SHP77 (cell line): ENCODE data around the gene QRSL1.
"Not testable (repeated sequence)": the region's sequence is repeated elsewhere in the genome, so short reads cannot be mapped to it uniquely, and the experiment has no call there.

ENCODE experiments used
- DNase-seq, 2 experiments: peaks; one replicate each; lab custom pipeline; 2025; lab: John Stamatoyannopoulos, UW

The QRSL1 gene

DNA sequence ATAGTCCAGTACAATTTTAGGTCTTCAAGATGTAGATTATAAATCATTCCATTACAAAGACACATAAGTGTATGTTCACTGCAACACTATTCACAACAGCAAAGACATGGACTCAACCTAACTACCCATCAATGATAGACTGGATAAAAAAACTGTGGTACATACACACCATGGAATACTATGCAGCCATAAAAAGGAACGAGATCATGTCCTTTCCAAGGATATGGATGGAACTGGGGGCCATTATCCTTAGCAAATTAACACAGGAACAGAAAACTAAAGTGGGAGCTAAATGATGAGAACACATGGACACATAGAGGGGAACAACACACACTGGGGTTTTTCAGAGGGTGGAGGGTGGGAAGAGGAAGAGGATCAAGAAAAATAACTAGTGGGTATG, 6.3 kb upstream of the QRSL1 start:
- DNase-seq = no peak

DNA sequence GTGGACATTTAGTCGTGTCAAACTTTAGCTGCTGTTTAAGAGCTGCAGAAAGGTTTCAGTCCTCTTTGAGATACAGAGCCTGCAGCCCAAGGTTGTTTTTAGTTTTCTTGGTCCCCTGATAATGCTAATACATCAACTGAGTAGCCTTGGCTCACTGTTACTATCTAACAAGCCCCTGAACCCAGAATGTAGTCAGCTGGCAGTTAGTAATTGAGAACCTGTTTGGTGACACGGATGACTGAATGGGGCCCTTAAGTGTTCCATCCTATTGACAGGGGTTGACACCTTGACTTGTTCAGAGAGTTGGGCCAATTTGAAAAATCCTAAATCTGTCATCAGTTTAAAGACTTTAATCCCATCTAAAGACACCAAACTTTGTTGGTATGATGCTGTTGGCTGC, 2.9 kb upstream of the QRSL1 start:
- no peak for DNase-seq

DNA sequence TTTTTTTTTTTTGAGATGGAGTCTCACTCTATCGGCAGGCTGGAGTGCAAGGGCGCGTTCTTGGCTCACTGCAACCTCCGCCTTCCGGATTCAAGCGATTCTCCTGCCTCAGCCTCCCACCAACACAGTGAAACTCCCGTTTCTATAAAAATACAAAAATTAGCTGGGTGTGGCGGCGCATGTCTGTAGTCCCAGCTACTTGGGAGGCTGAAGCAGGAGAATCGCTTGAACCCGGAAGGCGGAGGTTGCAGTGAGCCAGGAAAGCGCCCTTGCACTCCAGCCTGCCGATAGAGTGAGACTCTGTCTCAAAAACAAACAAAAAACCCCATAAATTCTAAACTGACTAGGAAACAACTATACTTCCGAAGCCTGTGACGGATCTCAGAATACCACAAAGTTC, 1.6 kb upstream of the QRSL1 start:
- DNase-seq = not testable (repeated sequence)

DNA sequence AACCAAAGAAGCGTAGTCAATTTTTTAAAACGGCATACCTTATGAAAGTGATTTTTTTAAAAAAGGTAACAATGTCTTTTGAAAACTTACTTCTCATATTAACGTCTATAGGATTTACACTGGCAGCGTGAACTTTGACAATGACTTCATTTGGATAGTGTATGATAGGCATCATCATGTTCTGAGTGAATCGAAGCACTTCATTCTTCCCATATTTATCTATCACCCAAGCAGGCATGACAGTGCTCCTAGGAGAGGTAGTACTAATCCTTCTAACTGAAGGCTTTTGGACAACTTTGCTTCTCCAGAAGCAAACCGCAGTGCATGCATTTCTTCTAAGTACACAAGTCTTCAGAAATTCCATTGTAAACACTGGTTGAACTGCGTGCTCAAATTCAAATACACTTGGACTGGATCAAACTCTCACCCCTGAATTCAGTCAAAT, 698 bp upstream of the QRSL1 start:
- no peak for DNase-seq

DNA sequence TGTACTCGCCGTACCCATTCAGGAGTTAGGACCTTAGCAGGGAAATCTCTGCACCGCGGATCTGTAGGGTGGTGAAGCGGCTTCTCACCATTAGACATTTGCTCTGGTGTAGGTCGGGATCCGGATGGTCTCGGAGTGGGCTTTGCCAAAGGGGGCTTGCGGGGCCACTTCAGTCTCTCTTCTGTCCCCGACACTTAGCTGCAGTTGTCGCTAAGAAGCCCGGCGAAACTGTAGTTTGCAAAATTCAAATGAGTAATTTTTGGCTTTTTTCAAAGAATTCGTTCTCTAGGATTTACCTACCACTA, 433 bp downstream of the QRSL1 start:
- no peak for DNase-seq

DNA sequence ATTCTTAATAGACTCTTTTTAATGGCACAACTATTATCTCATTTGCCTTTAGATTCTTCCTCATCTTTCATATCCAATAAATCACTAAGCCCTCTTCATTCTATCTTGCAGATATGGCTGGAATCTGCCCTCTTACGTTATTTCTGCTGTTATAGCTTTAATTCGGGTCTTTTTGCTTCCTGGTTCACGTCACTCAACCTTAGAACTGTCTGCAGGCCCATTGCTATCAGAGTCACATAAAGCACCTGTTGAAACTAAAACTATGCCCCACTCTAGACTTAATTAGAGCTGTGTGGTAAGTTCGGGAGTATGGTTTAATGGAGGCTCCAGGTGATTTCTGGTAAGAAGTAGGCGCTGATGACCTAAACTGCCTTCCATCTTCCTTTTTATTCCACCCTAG, 988 bp downstream of the QRSL1 start:
- no peak for DNase-seq

DNA sequence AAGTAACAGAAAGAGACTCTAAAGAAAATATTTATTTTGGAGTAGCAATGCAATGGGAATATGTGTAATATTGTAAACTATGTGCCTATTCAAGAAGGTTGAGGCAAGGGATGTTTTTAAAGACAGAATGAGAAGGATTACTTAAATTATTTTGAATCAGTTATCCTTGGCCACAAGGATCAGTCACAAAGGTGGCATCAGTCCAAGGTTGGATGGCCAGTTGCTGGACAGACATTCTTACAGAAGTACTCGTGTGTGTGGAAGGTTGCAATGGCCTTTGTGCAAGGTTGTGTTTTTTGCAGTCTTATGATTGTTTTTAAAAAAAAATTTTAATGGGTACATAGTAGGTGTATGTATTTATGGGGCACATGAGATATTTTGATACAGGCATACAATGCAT, 2.0 kb downstream of the QRSL1 start:
- DNase-seq = no peak

DNA sequence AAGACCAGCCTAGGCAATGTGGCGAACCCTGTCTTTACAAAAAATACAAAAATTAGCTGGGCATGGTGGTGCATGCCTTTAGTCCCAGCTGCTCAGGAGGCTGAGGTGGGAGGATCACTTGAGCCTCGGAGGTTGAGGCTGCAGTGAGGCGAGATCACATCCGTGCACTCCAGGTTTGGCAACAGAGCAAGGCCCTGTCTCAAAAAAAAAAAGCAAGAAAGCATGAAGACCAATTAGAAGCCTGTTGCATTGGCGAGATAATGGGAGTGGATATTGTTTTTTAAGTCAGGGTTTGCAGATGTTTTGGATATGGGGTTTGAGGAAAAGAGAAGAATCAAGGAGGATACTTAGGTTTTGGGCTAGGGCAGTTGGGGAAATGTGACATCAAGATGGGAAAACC, 5.2 kb downstream of the QRSL1 start:
- no peak for DNase-seq

DNA sequence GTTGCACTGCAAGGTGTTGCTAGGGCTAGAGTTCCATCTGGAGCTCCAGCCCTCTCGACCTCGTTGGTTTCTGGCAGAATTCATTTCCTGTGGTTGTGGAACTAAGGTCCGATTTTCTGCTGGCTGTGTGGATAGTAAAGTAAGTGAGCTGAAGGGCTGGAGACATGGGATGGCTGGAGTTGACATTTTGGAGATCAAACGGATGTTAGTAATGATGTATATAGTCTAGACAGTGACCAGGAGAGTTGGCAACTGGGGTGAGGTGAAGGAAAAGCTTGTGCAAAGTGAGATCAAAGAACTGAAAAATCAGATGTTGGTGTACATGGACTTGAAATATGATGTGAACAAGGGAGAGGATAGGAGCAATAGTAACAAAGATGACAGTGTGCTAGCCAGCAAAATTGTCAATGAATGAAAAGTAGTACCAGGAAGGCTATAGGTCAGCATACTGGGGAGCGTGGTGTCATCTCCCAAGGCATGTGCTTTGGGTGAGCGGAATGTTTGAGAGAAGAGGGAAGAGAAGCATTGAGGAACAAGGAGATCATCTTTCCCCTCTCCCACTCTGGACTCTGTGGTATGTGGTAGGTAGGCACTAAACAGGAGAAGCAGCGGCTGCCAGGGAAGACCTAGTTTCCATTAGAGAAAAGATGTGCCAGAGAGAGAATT, 7.8 kb downstream of the QRSL1 start:
- no peak for DNase-seq

DNA sequence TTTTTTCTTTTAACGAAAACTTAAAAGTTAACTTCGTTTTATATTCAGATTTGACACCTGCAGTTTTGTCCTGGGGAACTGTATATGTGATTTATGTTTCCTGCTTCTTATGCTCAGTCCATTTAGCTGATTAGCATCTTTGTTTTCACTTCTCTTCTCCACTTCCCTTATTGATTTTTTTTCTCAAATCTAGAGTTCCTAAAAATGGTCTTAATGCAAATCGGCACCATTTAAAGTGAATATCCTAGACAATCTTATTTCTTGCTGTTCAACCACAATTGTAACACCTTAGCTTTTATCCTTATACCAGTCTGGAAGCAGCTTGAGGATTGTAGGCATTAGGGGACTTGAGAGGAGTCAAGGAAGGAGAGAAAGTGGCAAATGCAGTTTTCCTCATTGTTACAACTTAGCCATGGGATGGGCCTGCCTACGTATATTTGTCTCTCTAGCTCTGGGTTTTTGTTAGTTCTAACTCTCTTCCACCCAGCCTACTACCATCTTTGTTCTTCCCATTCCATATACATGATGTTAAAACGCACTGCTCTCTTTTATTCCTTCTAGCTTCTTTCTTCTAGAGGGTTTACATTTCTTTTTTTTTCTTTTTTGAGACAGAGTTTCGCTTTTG, 8.5 kb downstream of the QRSL1 start:
- no peak for DNase-seq

DNA sequence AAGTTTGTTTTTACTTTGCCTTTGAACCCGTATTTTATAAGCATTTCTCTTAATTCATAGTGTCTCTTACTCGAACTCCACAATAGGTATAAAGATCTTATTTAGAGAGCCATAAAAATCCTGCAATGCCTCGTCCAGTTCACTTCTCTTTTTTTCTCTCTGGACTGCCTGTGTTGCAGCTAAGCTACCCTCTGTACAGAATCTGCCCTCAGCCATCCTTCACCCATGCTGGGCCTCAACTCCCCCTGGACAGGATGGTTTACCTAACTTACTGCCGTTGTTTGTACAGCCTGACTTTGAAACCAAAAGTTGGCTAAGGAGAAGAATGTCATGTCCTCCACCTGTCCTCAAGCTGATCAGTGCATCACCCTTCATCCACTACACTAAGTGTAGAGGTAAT, 10.4 kb downstream of the QRSL1 start:
- no peak for DNase-seq

DNA sequence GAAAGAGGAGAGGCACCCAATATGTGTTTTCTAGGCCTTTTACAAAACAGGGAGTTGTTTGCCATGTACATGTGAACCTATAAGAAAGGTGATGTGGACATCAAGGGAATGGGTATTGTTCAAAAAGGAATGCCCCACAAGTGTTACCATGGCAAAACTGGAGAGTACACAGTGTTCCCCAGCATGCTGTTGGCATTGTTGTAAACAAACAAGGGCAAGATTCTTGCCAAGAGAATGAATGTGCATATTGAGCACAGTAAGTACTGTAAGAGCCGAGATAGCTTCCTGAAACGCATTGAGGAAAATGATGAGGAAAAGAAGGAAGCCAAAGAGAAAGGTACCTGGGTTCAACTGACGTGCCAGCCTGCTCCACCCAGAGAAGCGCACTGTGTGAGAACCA, 13.1 kb downstream of the QRSL1 start:
- DNase-seq = no peak

DNA sequence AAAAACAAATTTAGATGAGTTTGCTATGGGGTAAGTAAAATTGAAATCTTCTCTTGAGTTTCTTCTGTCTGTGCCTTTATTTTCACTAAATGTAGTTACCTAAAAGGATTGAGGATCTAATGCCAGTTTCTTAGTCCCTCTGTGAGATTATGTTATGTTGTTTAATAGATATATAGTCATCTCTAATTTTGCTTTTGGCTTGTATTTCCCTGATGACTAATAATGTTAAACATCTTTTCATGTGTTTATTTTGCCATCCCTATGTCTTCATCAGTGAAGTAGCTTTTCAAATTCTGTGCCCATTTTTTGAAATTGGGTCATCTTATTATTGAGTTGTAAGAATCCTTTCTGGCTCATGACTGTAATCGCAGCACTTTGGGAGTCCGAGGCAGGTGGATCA, 13.7 kb downstream of the QRSL1 start:
- no peak for DNase-seq

DNA sequence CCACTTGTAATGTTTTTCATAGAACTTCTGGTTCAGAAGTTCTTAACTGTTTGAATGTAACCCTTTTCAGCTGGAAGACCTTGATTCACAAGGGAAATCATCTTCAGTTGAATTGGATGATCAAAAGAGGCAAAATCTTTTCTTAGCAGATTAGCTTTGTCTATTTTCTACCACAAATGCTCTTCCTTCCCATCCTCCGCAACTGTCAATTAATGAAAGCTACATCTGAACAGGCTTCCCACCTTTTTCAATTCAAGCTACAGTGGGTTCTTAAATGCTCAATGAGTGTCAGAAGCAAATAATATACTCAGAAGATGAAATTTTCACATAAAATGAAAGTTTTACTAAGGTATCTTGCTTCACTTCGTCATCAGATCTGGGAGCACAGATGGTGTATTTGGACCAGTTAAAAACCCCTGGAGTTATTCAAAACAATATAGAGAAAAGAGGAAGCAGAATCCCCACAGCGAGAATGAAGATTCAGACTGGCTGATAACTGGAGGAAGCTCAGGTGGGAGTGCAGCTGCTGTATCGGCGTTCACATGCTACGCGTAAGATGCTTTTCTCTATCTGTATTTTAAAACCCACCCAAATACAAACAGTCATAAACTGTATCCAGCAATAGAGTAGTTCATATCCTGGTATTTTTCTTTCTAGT, 19.4 kb downstream of the QRSL1 start:
- no peak for DNase-seq

DNA sequence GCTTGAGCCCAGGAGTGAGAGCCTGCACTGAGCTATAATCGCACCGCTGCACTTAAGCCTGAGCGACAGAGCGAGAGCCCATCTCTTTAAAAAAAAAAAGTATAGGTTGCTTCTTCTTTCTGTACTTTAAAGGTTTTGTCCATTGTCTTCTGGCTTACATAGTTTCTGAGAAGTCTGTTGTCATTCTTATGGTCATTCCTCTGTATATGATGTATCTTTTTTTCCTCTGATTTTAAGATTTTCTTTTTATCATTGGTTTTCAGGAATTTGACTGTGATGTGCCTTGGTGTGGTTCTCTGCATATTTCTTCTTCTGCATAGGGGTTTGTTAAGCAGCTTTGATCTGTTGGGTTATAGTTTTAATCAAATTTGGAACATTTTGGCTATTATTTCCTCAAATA, 29.1 kb downstream of the QRSL1 start:
- DNase-seq = no peak

DNA sequence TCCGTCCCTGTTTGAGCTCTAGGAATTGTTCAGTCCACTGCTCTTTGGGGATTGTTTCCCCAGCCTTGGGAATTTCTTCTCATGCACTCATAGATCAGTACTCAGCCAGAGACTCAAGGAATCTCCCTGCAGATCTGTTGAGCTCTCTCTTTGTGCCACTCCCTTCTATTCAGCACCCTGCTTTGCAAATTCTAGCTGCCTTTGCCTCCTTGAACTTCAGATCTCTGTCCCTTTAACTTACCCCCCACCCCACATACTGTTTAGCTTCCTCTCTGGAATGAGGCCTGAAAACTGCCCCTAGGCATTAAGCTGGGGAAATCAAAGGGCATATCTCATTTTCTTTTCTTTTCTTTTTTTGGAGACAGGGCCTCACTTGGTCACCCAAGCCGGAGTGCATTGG, 30.5 kb downstream of the QRSL1 start:
- DNase-seq = no peak

DNA sequence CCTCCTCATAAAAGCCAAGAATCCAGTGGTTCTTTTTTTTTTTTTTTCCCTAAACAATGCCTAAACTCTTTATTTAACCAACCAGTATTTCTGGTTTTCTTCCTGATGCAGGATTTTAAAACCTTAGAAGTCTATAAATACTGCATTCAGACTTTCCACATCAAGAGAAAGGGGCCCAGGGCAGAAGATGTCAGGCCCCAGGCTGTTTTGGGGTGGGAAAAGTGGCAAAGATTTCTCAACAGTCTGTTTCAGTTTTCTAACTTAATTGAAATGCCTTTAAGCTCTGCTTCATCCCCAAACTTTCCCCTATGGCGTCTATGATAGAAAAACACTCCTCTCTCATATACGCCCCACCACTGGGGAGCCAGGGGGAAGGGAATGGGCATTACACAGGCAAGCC, 33.1 kb downstream of the QRSL1 start:
- no peak for DNase-seq

DNA sequence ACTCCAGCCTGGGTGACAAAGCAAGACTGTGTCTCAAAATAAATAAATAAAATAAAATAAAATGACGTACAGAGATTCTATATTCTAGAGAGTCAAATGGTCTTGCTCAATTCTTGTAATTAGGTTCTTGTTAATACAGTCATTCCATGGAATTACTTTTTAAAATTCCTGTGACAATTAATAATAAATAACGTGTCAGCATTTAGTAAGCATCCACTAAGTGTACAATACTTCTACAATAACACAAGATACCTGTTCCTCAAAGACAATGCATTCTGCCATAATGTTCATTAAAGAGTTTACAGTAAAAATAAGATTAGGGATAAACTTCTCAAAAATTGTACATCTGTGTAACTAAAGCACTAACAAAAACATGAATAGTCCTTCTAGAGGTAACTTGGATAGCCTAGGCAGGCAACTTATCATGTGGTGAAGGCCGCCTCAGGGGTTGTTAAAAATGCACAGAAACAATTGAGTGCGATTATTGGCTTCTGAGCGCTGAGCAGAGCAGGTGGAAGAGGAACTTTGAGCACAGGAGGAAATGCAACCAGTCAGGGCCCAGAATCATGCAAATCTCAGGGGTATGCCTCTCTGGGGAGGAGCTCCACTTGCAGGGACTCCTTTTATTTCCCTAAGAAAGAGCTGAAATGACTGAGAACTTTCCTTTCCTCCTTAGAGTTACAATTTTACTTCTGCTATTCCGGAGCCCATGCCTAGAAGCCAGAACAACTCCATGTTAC, 37.1 kb downstream of the QRSL1 start:
- no peak for DNase-seq

DNA sequence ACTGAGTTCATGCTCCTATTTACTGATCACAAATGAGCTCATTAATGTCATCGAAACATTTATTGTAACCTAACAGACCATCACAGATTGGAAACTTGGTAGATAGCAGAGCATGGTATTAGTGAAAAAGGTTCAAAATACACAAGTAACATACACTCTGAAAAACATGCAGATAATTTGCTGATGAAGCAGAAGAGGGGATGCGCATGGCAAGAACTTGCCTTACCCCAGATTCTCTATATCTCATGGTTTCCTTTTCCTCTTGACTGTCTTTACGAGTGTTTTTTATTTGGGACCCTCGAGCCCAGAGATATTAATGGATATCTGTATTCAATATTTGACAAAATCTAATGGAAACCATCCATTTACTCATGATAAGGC, 37.6 kb downstream of the QRSL1 start:
- DNase-seq = no peak

DNA sequence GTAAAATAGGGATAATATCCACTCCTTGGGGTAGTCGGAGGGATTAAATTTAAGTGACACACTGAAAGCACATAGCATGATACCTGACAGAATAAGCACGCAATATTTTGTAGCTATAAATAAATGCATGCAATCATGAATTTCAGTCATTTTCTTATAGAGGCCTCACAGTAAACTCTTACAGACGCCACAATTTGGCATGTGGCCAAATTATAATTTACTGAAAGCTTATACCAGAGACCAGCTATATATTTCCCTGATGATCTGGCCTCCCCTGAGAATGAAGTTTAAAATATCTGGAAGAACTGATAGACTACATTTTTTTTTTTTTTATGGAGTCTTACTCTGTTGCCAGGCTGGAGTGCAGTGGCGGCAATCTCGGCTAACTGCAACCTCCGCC, 40.9 kb downstream of the QRSL1 start:
- no peak for DNase-seq

DNA sequence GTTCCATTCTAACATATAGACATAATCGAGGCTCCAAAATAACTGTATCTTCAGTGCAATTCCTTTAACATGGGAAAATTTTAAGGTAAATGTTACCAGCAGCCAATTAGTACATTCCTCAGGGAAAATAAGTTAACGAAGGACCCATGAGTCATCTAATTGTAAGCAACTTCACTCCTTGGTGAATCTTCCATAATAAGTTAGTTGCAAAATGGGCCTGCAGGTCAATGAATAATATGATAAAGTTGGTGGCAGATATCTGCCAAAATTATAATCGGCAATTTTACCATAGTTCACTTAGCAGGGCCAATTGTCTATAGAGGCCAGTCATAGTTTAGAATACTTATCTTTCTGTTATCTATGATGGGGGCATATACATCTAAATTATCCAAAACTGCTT, 42.3 kb downstream of the QRSL1 start:
- no peak for DNase-seq

DNA sequence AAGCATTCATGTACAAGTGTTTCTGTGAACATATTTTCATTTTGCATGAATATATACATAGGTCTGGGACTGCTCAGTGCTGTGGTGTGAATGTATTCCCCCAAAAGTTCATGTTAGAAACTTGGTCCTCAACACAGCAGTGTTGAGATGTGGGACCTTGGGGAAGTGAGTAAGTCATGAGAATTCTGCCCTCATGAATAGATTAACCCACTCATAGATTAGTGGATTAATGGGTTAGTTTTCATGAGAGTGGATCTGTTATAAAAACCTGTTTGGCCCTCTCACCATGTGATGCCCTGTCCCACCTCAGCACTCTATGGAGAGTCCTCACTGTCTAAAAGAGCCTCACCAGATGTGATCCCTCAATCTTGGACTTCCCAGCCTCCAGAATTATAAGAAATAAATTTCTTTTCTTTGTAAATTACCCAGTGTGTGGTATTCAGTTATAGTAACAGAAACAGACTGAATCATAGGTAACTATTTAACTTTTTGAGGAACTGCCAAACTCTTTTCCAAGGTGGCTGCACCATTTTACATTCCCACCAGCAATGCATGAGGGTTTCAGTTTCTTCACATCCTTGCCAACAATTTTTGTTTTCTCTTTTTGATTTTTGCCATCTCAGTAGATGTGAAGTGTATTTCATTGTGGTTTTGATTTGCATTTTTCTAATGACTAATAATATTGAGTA, 45.3 kb downstream of the QRSL1 start:
- no peak for DNase-seq

DNA sequence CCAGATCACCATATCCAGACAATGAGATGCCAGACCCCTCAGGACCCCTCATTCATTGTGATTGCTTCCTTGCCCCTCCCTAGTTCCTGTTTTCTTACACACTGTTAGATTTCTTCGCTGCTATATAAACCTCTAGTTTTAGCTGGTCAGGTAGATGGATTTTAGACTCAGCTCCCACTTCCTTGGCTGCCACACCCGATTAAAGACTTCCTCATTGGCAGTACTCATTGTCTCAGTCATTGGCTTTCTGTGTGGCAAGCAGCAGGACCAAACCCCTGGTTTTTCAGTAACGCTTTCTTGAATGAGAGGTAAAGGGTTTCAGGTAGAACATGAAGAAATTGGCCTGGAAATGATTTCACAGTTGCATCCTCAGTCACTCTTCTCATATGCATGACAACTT, 47.9 kb downstream of the QRSL1 start:
- DNase-seq = no peak
